ENCODE measurements around the gene KLRF1.

KLRF1 gene

DNA sequence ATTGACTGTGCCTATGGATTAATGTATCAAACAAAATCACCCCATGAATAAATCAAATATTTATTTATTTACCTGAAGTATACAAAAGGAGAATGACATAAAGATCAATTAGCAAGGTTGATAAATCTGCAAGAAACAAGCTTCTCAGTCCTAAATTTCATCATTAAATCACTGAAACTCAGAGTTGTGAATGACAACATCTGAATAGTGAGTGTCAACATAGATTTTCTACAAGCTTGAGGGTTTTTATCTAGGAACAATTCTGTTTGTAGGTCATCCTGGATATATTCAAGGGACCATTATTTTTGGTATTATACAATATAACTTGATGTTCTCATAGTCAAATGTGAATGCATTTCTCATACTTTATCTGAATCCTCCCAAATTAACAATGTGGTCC lies 17.4 kb upstream of the KLRF1 start:
- no peak for DNase-seq

DNA sequence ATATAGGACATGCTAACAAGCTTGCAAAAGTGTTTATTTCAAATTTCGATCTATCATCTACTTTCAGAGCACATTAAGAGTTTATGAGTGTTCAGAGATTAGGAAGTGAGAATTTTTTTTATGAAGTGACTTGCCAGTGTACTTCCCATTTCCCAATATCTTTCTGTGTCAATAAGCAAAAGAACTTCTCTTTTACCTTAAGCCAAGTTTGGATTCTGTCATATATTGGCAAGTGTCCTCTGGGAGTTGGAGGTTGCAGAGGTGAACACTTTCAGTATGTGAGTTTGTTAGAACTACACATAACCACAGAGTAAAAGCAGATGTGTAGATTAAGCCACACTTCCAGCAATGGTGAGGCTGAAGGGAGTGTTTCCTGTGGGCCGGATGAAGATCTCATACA lies 16.6 kb upstream of the KLRF1 start:
- no peak for DNase-seq

DNA sequence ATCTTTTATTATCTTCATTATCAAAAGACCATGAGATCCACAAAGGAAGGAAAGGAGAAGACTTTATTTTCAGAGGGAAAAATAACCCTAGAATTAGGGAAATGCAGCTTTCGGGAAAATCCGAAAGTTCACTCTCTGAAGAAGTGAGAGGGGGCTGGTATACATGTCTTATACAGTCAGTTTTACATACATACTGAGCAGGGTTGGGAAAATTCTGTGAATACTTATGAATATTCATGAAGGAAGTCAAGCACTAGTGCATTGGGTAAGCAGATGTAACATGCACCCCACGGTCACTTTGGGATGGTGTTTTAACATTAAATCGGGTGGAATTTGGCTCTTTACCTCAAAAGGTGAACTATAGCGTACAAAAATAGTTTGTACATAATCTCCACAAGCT lies 15.7 kb upstream of the KLRF1 start:
- no peak for DNase-seq

DNA sequence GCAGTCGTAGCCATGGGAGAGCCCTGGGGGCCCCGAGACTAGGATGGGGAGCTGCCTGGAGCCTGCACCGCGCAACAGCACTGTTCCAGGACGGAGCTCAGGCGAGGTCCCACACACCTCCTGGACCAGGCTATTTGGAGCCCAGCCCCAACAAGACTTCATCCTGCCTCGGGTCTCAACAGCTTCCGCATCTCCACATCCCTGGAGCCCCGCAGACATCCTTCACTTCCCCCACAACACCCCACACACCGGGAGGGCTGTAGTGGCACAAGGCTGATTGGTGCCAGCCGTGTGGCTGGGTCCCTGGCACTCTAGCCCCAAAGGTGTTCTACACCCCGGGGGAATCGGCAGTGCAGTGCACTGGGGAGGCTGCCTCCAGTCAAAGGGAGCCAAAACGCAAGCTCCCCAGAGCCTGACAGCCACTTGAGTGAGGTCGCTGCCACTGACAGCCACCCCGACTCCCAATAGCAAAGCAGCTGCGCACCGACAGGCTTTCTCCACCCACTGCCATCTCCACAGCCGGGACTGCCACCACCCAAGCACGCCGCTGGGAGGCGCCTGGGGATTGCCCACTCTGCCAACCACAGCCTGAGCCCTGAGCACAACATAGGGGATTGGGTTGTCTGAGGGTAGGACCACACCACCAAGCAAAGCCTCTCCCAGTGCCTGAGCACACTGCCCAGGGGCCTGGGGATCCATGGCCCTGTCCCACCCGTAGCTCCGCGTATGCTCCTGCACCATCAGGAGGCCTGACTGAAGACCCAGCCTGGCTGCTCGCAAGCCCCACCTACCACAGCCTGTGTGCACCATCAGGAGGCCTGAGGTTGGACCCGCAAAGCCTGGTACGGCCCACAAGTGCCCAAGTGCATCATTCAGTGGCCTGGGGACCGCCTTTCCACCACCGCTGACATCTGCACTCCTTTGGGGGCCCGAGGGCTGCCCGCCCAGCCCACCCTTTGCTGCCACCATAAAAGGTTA lies 13.2 kb upstream of the KLRF1 start:
- no peak for DNase-seq

DNA sequence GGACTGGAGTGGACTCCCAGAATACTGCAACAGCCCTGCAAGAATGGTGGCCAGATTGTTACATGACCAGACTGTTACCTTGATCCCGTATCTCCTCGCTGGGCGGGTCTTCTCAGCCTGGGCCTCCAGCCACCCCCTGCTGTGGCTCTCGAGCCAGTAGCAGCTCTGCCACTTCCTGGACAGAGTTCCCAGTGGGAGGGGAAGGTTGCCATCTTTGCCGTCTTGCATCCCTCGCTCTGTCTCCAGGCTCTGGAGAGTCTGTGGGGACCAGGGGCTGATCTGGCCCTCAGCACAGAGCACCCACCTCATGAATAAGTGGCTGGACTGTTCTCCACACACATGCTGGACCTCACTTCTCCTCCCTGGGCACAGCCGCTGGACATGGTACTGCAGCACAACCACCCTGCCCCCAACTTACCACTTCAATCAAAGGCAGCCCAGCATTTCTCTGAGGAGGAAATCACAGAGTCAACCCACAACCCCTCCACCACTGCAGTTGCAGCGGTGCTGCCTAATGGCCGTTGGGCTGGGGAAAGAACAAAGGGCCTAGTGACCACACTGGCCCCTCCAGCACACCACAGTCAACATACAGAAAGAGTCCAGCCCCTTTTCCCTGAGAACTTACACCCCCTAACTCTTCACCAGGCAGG lies 6.9 kb upstream of the KLRF1 start:
- DNase-seq = no peak

DNA sequence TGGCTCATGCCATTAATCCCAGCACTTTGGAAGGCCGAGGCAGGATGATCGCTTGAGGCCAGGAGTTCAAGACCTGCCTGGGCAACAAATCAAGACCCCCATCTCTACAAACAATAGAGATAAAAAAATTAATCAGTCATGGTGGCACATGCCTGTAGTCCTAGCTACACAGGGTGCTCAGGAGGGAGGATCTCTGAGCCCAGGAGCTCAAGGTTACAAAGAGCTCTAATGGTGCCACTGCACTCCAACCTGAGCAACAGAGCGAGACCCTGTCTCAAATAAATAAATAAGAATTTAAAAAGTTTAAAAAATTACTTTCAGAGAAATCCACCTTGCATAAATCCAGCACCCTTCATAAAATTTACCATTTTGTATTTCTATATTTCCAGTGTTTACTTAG lies 2.2 kb downstream of the KLRF1 start:
- DNase-seq = no peak

DNA sequence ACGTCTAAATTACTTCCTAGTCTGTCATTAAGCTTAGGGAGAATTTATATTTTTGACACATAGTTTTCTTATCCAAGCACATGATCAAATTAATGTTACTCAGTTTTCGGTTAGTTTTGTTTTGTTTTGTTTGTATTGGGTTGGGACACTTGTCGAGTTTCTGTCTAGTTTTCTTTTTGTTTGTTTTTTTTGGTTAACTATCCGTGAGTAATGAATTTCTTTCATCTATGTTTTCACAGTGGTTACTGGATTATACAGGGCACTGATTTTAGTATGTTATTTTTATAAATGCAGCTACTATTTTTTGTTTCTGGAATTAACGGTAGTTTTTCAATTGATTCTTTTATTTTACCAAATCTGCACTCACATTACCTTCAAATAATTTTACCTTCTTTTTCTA lies 2.7 kb downstream of the KLRF1 start:
- DNase-seq = no peak

DNA sequence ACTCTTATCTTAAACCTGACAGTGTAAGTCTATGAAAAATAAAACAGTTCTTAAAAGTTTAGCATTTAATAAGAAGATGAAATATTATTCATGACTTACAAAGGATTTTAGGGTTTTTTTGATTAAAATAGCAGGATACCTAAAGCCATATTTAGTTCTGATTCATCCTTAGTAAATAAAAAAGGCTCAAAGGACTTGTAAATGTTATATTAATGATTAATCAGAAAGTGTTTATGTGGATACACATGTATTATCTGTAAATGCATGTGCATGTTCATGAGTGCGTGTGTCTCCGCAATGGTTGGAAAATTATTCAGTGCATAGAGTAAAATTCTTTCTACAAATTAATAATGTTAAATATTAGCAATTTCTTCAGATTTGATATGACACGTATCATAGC lies 4.4 kb downstream of the KLRF1 start:
- DNase-seq = no peak

DNA sequence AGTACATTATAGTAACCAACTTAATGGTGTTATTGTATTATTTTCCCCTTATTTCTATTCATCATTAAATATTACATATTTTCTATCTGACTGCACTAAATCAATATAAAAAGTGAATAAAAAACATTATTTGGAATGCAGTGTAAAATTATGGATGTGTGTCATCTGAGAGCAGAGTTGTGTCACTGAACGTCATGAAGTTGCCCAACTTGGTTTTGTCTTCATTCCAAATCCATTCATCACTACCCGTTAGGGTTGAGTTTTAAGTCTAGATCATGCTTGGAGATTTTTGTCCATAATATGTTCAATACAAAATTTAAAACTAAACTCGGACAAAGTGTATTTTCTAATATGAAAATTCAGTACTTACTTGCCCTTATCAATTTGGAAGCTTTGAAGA lies 16.1 kb downstream of the KLRF1 start:
- no peak for DNase-seq

DNA sequence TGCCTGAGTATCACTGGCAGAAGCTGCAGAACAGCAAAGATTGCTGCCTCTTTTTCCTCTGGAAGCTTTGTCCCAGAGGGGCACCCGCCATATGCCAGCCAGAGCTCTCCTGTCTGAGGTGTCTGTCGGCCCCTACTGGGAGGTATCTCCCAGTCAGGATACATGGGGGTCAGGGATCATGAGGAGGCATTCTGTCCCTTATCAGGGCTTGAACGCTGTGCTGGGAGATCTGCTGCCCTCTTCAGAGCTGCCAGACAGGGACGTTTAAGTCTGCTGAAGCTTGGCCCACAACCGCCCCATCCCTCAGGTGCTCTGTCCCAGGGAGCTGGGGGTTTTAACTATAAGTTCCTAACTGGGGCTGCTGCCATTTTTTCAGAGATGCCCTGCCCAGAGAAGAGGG lies 21.6 kb downstream of the KLRF1 start:
- DNase-seq = no peak

DNA sequence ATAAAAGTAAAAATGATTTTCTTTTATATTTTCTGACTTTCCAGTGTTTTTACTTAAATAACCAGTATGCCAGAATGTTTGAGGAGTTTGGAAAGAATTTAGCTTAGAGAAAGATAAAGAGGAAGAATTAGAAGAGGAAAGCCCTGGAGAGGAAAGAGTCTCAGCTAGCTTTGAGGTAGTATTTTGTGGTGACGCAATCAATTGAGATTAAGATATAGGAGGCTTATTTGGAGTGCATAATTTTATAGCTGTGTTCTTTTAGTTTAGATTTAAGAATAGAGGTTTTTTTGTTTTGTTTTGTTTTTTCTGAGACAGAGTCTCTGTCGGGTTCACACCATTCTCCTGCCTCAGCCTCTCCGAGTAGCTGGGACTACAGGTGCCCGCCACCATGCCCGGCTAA lies 23.8 kb downstream of the KLRF1 start:
- DNase-seq = no peak

DNA sequence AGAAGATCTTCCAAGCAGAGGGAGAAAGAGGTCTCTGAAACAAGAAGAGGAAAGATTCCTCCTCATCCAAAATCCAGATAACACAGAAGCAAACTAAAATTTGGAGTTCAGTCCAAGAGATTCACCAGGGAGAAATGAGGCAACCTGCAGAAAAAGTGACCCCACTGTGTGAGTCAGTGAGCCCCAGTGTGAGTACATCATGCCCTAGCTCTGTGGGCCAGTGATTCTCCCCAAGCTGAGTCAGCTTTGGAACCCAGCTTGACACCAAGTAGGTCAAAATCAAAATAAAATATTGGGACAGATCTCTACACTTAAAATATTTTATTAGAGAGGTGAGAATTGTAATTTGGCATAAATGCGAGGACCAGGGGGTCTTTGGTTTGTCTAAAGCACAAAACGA lies 24.6 kb downstream of the KLRF1 start:
- no peak for DNase-seq

DNA sequence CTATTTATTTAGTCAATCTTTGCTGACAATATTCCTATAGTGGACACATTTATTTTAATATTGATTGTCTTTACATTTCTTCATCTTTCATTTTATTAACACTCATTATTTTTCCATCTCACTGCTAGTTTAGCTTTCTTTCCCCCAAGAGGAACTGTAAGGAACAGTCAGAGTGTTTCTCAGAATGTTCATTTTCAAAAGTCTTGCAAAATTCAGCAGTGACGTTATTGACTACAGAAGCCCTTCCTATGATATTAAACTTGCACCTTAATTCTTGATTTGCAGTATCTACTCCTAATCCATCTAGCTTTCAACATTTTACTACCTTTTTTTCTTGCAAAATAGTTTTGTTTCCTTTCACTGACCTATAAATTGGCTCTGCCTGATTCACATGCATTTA lies 28.9 kb downstream of the KLRF1 start:
- DNase-seq = no peak

DNA sequence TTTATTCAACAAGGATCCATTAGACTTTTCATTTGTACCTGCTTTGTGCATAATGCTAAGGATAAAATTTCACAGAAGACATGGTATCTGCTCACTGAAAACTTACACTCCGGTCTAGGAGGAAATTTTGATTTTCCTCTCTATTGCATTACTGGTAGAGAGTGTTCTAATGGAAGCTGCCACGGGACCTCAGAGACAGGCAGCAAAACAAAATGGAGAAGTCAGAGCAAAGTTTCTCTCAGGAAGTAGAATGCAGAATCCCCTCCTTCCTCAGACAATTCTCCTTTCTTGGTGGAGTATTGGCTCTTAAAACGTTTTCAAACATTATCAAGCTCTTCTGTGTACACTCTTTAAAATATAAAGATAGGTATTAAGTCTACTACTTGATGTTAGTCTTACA lies 29.6 kb downstream of the KLRF1 start:
- no peak for DNase-seq

DNA sequence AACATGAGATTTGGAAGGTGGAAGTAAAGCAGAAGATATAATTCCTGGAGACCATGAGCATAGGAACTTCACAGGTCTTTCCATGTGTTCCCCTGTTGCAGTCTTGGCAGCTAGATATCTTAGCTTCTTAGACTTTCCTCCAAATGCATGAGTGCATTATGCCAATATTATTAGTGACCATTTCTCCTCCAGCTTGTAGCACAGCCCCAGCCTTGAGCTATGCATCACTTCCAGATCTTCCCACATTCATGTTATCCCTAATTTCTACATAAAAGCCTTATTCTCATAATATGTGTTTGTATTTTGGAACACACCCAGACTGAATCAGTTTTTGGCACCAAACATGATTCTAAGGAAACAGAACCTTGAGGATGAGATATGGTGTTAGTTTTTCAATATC lies 30.9 kb downstream of the KLRF1 start:
- no peak for DNase-seq

DNA sequence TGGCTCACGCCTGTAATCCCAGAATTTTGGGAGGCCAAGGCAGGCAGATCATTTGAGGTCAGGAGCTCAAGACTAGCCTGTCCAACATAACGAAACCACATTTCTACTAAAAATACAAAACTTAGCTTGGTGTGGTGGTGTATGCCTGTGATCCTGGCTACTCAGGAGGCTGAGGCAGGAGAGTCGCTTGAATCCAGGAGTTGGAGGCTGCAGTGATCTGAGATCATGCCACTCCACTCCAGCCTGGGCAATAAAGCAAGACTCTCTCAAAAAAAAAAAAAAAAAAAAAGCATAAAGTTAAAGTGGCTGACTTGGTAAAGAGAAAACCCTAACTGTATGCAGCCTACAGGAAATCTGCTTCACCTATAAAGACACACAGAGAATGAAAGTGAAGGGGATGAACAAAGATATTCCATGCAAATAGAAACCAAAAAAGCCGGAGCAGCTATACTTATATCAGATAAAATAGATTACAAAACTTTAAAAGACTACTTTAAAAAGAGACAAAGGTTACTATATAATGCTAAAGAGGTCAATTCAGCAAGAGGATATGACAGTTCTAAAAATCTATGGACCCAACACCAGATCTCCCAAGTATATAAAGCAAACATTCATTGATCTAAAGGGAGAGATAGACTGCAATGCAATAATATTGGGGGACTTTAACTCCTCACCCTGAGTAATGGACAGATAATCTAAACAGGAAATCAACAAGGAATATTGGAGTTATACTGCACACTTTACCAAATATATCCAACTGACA lies 37.8 kb downstream of the KLRF1 start:
- no peak for DNase-seq

DNA sequence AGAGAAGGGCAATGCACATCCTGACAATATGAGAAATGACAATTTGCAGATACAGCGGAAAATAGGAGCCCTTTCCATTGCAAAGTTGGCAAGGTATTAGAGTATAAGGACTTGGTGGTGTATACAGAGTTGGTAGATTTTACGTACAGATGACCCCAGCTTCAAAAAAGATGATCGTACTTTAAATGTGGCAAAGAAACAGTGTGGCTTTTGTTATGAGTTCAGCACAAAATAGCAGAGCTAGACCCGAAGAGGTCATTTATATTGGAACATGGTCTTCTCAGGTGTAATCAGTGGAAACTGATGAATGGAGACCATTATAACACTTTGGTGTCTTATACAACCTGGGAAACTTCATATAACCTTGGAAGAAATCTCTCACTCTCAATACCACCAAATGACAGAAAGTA lies 39.6 kb downstream of the KLRF1 start:
- DNase-seq = no peak

DNA sequence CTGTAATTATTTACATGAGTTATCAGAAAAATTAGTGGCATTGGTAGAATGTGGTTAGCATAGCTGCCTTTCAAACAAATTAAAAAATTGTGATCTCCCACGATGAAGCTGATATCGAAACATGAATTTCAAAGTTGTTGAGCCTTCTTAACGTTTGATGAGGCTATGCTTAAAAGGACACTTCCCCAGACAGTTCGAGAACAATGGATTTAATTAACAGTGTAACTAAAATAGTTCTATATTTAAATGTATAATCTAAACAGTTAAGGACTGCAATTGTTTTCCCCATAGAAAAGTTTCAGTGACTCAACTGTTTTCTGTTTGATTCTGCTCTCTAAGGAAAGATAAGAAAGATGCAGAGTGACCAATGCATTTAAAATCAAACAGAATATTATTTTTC lies 40.2 kb downstream of the KLRF1 start:
- DNase-seq = no peak

DNA sequence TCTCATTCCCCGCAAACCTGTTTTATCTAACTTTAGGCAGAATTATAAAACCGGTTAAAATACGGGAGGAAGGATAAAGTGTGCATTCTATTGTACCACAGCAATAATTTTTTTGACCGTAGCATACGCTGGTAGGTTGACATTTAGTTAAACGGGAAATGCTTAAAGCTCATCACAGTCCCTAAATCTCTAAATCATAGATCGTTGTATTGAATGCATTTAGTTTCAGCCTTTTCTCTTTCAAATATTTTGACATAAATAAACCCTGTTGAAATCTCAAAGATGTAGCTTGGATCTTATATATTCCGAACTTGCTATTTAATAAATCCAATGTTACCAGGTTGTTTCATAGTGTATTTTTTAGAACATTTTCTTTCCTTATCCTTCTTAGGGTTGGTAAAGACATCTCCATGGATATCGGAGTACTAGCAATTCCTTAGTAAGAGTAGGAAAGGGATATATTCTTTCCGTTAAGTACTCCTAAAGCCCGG lies 41.1 kb downstream of the KLRF1 start:
- no peak for DNase-seq

DNA sequence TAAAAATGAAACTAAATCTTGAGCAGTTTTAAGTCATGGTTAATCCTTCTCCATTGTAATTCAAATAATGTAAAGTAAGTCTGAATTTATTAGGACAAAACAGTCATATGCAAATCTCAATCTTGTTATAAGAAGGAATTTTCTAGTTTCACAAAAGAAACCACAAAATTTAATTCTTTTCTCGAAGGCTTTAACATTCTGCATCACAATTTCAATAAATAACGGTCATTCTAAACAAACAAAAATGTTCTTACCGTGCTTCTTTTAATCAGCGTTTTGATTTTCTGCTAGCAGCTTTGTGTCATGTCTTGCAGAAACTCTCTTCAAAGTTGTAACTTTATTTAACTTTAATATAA lies 41.6 kb downstream of the KLRF1 start:
- DNase-seq = no peak

DNA sequence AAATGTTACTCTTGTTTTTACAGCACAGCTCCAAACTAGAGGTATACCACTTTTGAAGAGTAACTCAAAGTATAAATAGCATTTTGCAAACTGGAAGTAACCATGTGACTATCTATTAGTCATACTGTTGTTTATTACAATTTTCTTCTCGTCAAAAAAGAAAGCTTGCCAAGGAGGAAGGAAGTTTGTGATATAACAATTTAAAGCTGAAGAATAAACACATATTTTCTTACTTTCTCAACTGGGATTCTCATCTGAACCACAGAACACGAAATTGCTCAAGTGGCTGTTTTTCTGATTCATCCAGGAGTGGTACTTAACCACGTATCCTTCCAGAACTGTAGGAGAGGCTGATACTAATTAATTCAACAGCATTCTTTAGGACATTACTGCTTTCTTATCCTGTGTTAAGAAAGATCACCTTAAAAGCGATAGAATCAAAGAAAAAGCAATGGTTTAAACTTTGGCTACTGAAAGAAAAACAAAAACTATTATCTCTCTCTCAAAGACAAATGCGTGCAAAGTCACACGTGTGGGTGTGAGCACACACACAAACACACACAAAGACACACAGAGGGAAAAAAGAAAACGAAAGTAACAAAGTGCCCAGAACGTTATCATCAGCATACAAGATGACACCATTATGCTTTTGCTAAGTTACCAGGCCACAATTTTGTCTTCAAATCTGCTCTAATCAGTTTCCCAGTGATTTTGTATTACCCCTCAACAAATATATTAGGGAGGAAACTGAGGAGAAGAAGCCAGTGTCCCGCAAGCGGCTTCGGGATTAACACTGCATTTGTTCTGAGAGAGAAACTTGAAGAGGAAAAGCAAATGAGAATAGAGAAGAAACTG lies 42.3 kb downstream of the KLRF1 start, which contains the start of gene CLEC2B:
TSS of gene CLEC2B (minus strand) at position 48 of the 855 bp plus-strand sequence.
- DNase-seq = no peak

DNA sequence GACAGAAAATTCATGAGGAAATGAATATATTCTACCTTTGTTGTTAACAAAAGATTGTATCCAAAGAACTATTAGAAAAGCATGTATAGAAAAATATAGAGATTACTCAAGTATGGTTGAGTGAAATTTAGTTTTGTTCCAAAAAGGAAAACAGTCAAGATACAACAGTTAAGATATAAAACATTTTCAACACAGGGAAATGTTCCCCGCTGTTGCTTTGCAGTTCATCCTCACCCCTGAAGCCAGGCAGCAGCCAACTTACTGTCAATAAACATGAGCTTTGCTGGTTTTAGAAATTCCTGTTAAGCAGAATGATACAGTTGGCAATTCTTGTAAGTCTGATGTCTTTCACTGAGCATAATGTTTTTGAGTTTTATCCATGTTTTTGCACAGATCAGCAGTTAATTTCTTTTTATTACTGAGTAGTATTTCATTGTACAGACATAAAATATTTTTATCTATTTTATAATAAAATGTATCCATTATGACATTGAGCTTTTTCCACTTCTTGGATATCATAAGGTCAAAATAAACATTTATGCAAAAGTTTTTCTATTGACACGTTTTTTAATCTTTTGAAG lies 43.1 kb downstream of the KLRF1 start:
- no peak for DNase-seq
